GM11168 (cell line): ENCODE measurements around the gene ATG2B.

Source experiments
- in situ Hi-C: fragments of 300-500 bp; cut with MboI; formaldehyde crosslinking; loops from one replicate; pipeline ENCODE4 v1.12.0; 2022; ENCODE audit warnings: low sequenced_read_pairs; ENCODE audit not compliant: unreplicated experiment

Gene ATG2B

GRCh38 chr14:96237641-96238040, 125.5 kb downstream of the ATG2B start:
- in situ Hi-C loops, result no loop called here

- in situ Hi-C loops, result no loop called here
These were observed 127.7 kb downstream of the ATG2B start for GRCh38 chr14:96235426-96235825.

GRCh38 chr14:96233661-96234060, 129.5 kb downstream of the ATG2B start:
- in situ Hi-C loops, result no loop called here

GRCh38 chr14:96232506-96232905, 130.6 kb downstream of the ATG2B start:
- in situ Hi-C loops, result no loop called here

GRCh38 chr14:96231526-96232130, 131.5 kb downstream of the ATG2B start:
- in situ Hi-C loops, result no loop called here

- in situ Hi-C loops, result no loop called here
These were observed 132.1 kb downstream of the ATG2B start for GRCh38 chr14:96231056-96231455.

- in situ Hi-C loops, result no loop called here
These were observed 133.8 kb downstream of the ATG2B start for GRCh38 chr14:96229315-96229714.
